ENCODE measurements around the gene NCSTN.

NCSTN gene

GRCh38 chr1:160322831-160323230 lies 20.4 kb upstream of the NCSTN start:
- DNase-seq, result no peak
- H4K8ac ChIP-seq (ENCODE audit: low read depth, low read length), result no peak overlapping the region

DNA sequence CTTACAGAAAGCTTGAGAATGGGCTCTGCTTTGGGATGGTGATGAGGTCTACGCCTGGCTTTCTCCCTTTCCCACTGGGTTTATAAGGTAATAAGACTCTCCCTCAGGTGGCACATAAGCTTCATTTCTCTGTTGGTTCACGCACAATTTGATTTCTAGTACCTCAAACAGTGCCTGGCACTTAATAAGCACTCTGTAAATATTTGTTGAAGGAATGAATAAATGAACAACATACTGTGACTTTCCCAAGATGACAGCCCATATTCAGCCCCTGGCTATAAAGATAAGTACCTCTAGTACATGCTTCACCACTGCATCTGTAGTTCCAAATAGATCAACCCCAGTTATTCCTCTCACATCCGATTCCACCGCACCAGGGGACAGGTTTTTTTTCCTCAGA lies 17.9 kb upstream of the NCSTN start:
- H2AFZ ChIP-seq (ENCODE audit: insufficient read depth, low read length, poor library complexity), result no peak overlapping the region
- no peak overlapping the region for H3K4me2 ChIP-seq (ENCODE audit: low read length)
- no peak overlapping the region for H2BK120ac ChIP-seq (ENCODE audit: insufficient read depth, low read length, poor library complexity)
- no peak overlapping the region for H3K4me3 ChIP-seq (ENCODE audit: low read depth, low read length)
- no peak overlapping the region for H4K91ac ChIP-seq (ENCODE audit: low read depth, low read length)
- H2BK12ac ChIP-seq (ENCODE audit: low read length), result no peak overlapping the region
- H3K79me1 ChIP-seq (ENCODE audit: low read length), result no peaks in the 10 kb centered on the region
- H3K4ac ChIP-seq (ENCODE audit: low read depth, low read length), result no peak overlapping the region
- H3K36me3 ChIP-seq (ENCODE audit: control insufficient read depth in 1 of 2, insufficient read depth in 2 of 2, low read length in 2 of 2), result peaks cover 34 to 44% of the 10 kb centered on the region in 2 experiments
- no peak overlapping the region for H2BK5ac ChIP-seq (ENCODE audit: low read depth, low read length, poor library complexity)
- H2AK5ac ChIP-seq (ENCODE audit: low read length), result no peak overlapping the region
- no peaks in the 10 kb centered on the region for H3K9me3 ChIP-seq (ENCODE audit: insufficient read depth, low read depth, low read length)
- H3K23ac ChIP-seq (ENCODE audit: low read length), result no peak overlapping the region
- no peaks in the 10 kb centered on the region for H3K79me2 ChIP-seq (ENCODE audit: control insufficient read depth, insufficient read depth, low read length, poor library complexity)
- H3K27me3 ChIP-seq (ENCODE audit: insufficient read depth, low read length), result no peaks in the 10 kb centered on the region
- H3K4me1 ChIP-seq (ENCODE audit: control insufficient read depth in 1 of 2, insufficient read depth in 2 of 2, low read length in 2 of 2), result no peaks in the 10 kb centered on the region
- no peak overlapping the region for H3K27ac ChIP-seq (ENCODE audit: low read depth, low read length)
- no CpG with 5 or more reads among the region's 4 CpGs for WGBS (ENCODE audit: extremely low coverage, insufficient coverage, insufficient read length)
- no peak overlapping the region for H3K14ac ChIP-seq (ENCODE audit: low read length)
- no peak for DNase-seq
- no peak overlapping the region for H3K18ac ChIP-seq (ENCODE audit: low read length)
- H4K12ac ChIP-seq (ENCODE audit: low read depth, low read length), result no peak overlapping the region
- H3K9ac ChIP-seq (ENCODE audit: low read length), result no peak overlapping the region
- no peak overlapping the region for H4K8ac ChIP-seq (ENCODE audit: low read depth, low read length)

More at GRCh38 chr1:160322831-160323230, 20.4 kb upstream of the NCSTN start:
- no CpG with 5 or more reads among the region's 6 CpGs for WGBS (ENCODE audit: extremely low coverage, insufficient coverage, insufficient read length)
- no peak overlapping the region for H3K27ac ChIP-seq (ENCODE audit: low read depth, low read length)
- H2AK5ac ChIP-seq (ENCODE audit: low read length), result no peak overlapping the region
- no peak overlapping the region for H3K4ac ChIP-seq (ENCODE audit: low read depth, low read length)
- no peak overlapping the region for H3K4me3 ChIP-seq (ENCODE audit: low read depth, low read length)
- H3K18ac ChIP-seq (ENCODE audit: low read length), result no peak overlapping the region
- no peaks in the 10 kb centered on the region for H3K9me3 ChIP-seq (ENCODE audit: insufficient read depth, low read depth, low read length)
- H2BK12ac ChIP-seq (ENCODE audit: low read length), result no peak overlapping the region
- H3K4me1 ChIP-seq (ENCODE audit: control insufficient read depth in 1 of 2, insufficient read depth in 2 of 2, low read length in 2 of 2), result no peaks in the 10 kb centered on the region
- H3K4me2 ChIP-seq (ENCODE audit: low read length), result no peak overlapping the region
- peaks cover 27 to 32% of the 10 kb centered on the region in 2 experiments for H3K36me3 ChIP-seq (ENCODE audit: control insufficient read depth in 1 of 2, insufficient read depth in 2 of 2, low read length in 2 of 2)
- H3K14ac ChIP-seq (ENCODE audit: low read length), result no peak overlapping the region
- H3K79me2 ChIP-seq (ENCODE audit: control insufficient read depth, insufficient read depth, low read length, poor library complexity), result no peaks in the 10 kb centered on the region
- H3K79me1 ChIP-seq (ENCODE audit: low read length), result no peaks in the 10 kb centered on the region
- no peak overlapping the region for H2BK5ac ChIP-seq (ENCODE audit: low read depth, low read length, poor library complexity)
- H3K23ac ChIP-seq (ENCODE audit: low read length), result no peak overlapping the region
- H4K91ac ChIP-seq (ENCODE audit: low read depth, low read length), result no peak overlapping the region
- H4K12ac ChIP-seq (ENCODE audit: low read depth, low read length), result no peak overlapping the region
- H2AFZ ChIP-seq (ENCODE audit: insufficient read depth, low read length, poor library complexity), result no peak overlapping the region
- no peak overlapping the region for H2BK120ac ChIP-seq (ENCODE audit: insufficient read depth, low read length, poor library complexity)
- no peak overlapping the region for H3K9ac ChIP-seq (ENCODE audit: low read length)
- H3K27me3 ChIP-seq (ENCODE audit: insufficient read depth, low read length), result no peaks in the 10 kb centered on the region

DNA sequence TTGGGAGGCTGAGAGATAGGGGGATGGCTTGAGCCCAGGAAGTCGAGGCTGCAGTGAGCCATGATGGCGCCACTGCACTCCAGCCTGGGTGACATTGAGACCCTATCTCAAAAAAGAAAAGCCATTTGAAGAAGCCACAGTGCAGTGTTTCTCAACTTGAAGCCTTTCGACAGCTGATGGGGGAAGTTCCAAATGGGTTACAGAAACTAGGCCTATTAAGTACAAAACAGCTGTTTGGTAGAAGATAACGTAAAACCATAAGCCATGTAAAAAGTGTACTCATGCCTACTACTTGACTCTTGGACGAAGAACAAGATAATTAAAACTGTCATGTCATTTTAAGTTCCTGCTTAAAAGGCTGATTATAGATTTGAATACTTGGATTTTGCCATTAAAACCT lies 16.8 kb upstream of the NCSTN start:
- no peak overlapping the region for H2BK5ac ChIP-seq (ENCODE audit: low read depth, low read length, poor library complexity)
- H3K23ac ChIP-seq (ENCODE audit: low read length), result no peak overlapping the region
- H3K14ac ChIP-seq (ENCODE audit: low read length), result no peak overlapping the region
- no peaks in the 10 kb centered on the region for H3K79me2 ChIP-seq (ENCODE audit: control insufficient read depth, insufficient read depth, low read length, poor library complexity)
- H2AK5ac ChIP-seq (ENCODE audit: low read length), result no peak overlapping the region
- H4K8ac ChIP-seq (ENCODE audit: low read depth, low read length), result no peak overlapping the region
- H3K4me3 ChIP-seq (ENCODE audit: low read depth, low read length), result no peak overlapping the region
- H3K18ac ChIP-seq (ENCODE audit: low read length), result no peak overlapping the region
- H4K91ac ChIP-seq (ENCODE audit: low read depth, low read length), result no peak overlapping the region
- WGBS (ENCODE audit: extremely low coverage, insufficient coverage, insufficient read length), result no CpG with 5 or more reads among the region's 5 CpGs
- no peaks in the 10 kb centered on the region for H3K79me1 ChIP-seq (ENCODE audit: low read length)
- no peak overlapping the region for H2BK12ac ChIP-seq (ENCODE audit: low read length)
- H4K12ac ChIP-seq (ENCODE audit: low read depth, low read length), result no peak overlapping the region
- H3K27ac ChIP-seq (ENCODE audit: low read depth, low read length), result no peak overlapping the region
- H3K36me3 ChIP-seq (ENCODE audit: control insufficient read depth in 1 of 2, insufficient read depth in 2 of 2, low read length in 2 of 2), result peaks cover 36 to 48% of the 10 kb centered on the region in 2 experiments
- no peak overlapping the region for H2BK120ac ChIP-seq (ENCODE audit: insufficient read depth, low read length, poor library complexity)
- no peaks in the 10 kb centered on the region for H3K27me3 ChIP-seq (ENCODE audit: insufficient read depth, low read length)
- no peak overlapping the region for H2AFZ ChIP-seq (ENCODE audit: insufficient read depth, low read length, poor library complexity)
- H3K4me2 ChIP-seq (ENCODE audit: low read length), result no peak overlapping the region
- H3K9ac ChIP-seq (ENCODE audit: low read length), result no peak overlapping the region
- H3K4me1 ChIP-seq (ENCODE audit: control insufficient read depth in 1 of 2, insufficient read depth in 2 of 2, low read length in 2 of 2), result no peaks in the 10 kb centered on the region
- no peak for DNase-seq
- no peaks in the 10 kb centered on the region for H3K9me3 ChIP-seq (ENCODE audit: insufficient read depth, low read depth, low read length)
- no peak overlapping the region for H3K4ac ChIP-seq (ENCODE audit: low read depth, low read length)

GRCh38 chr1:160328184-160328583 lies 15.0 kb upstream of the NCSTN start:
- no peak overlapping the region for H2BK12ac ChIP-seq (ENCODE audit: low read length)
- H4K8ac ChIP-seq (ENCODE audit: low read depth, low read length), result no peak overlapping the region
- H3K14ac ChIP-seq (ENCODE audit: low read length), result no peak overlapping the region
- no peaks in the 10 kb centered on the region for H3K79me2 ChIP-seq (ENCODE audit: control insufficient read depth, insufficient read depth, low read length, poor library complexity)
- H3K9me3 ChIP-seq (ENCODE audit: insufficient read depth, low read depth, low read length), result no peaks in the 10 kb centered on the region
- no CpG with 5 or more reads among the region's 8 CpGs for WGBS (ENCODE audit: extremely low coverage, insufficient coverage, insufficient read length)
- H3K27ac ChIP-seq (ENCODE audit: low read depth, low read length), result no peak overlapping the region
- H3K4me1 ChIP-seq (ENCODE audit: control insufficient read depth in 1 of 2, insufficient read depth in 2 of 2, low read length in 2 of 2), result no peaks in the 10 kb centered on the region
- H3K23ac ChIP-seq (ENCODE audit: low read length), result no peak overlapping the region
- H3K4me2 ChIP-seq (ENCODE audit: low read length), result no peak overlapping the region
- no peak overlapping the region for H4K12ac ChIP-seq (ENCODE audit: low read depth, low read length)
- no peak overlapping the region for H3K4me3 ChIP-seq (ENCODE audit: low read depth, low read length)
- H2AFZ ChIP-seq (ENCODE audit: insufficient read depth, low read length, poor library complexity), result no peak overlapping the region
- H2AK5ac ChIP-seq (ENCODE audit: low read length), result no peak overlapping the region
- no peaks in the 10 kb centered on the region for H3K79me1 ChIP-seq (ENCODE audit: low read length)
- H3K27me3 ChIP-seq (ENCODE audit: insufficient read depth, low read length), result no peaks in the 10 kb centered on the region
- no peak overlapping the region for H3K4ac ChIP-seq (ENCODE audit: low read depth, low read length)
- no peak overlapping the region for H4K91ac ChIP-seq (ENCODE audit: low read depth, low read length)
- no peak overlapping the region for H3K9ac ChIP-seq (ENCODE audit: low read length)
- no peak overlapping the region for H3K18ac ChIP-seq (ENCODE audit: low read length)
- H2BK5ac ChIP-seq (ENCODE audit: low read depth, low read length, poor library complexity), result no peak overlapping the region
- H3K36me3 ChIP-seq (ENCODE audit: control insufficient read depth in 1 of 2, insufficient read depth in 2 of 2, low read length in 2 of 2), result peaks cover 45 to 54% of the 10 kb centered on the region in 2 experiments
- H2BK120ac ChIP-seq (ENCODE audit: insufficient read depth, low read length, poor library complexity), result no peak overlapping the region
- DNase-seq, result no peak

Data from trophoblast cell (in vitro differentiated cells and primary cell).